Pancreas (tissue), 10 donors: ENCODE data around the gene ATXN1. TPM values are rescaled to one million over a fixed set of nuclear protein-coding genes. Genes with fewer than 3 reads are reported as not detected.

Experiments used
- ATAC-seq, 4 donors: fragments of 200-7000 bp; cut with Tn5 transposase; one replicate each; pipeline versions ENCODE4 v1.8.0 to v1.9.1; 2020; ENCODE audit warnings: mild to moderate bottlenecking in 4 of 4, moderate library complexity in 4 of 4
- DNase-seq, 6 donors: peaks; one replicate each; pipeline ENCODE4 v3.0.0-alpha.2; 2020
- FAIRE-seq: peaks from 2 replicates; lab custom pipeline; 2012; peaks lifted over from hg19 to GRCh38; lab: Jason Lieb, UNC
- H3K27ac ChIP-seq, 4 donors: fragments of 200-600 bp; sonication (generic); 1 replicate in 3 of 4; 2 replicates in 1 of 4; pipeline versions ENCODE4 v1.5.0 to v1.8.0; 2020
- H3K27me3 ChIP-seq, 4 donors: fragments of 200-600 bp; one replicate each; pipeline ENCODE4 v1.8.0; 2021
- H3K36me3 ChIP-seq, 3 donors: fragments of 200-600 bp; sonication (generic) in 1 of 3; one replicate each; pipeline versions ENCODE4 v1.5.0 to v1.8.0; 2020 to 2021
- H3K4me1 ChIP-seq, 3 donors: fragments of 200-600 bp; one replicate each; pipeline ENCODE4 v1.8.0; 2021
- H3K4me3 ChIP-seq, 4 donors: fragments of 200-600 bp; sonication (generic) in 2 of 4; one replicate each; pipeline versions ENCODE4 v1.5.0 to v1.8.0; 2020 to 2021
- H3K9me3 ChIP-seq, 4 donors: fragments of 200-600 bp; one replicate each; pipeline ENCODE4 v1.8.0; 2021
- WGBS, 2 donors: extraction: QIAGEN DNeasy Blood & Tissue Kit; methylation state at CpG; one replicate each; pipeline ENCODE4 v1.1.7; 2013; 5-methylcytosine and 5-hydroxymethylcytosine counted together
- intact Hi-C, 3 donors: fragments of 100-400 bp; cut with DNase I; formaldehyde crosslinking; loops; one replicate each; pipeline versions ENCODE4 v1.11.1 to v1.14.2; 2022
- polyA plus RNA-seq, 2 donors: library from polyadenylated mRNA; stranded (reverse); fragments of 200-250 nt; gene quantifications; one replicate each; pipeline ENCODE4 v1.2.3, GENCODE V29; 2013
- total RNA-seq, 6 donors: library from RNA; stranded (reverse); fragmentation: NEBNext Ultra II Directional in 4 of 6; extraction: Animal tissue kit (Norgen Biotek cat#: 25700) in 4 of 6; gene quantifications; one replicate each; pipeline versions ENCODE4 v1.2.1 to v1.2.4, GENCODE V29; 2021 to 2023
- TF ChIP-seq, protein P1 (sequence below), 4 donors: fragments of 200-600 bp; sonication (generic) in 3 of 4; IDR thresholded peaks; one replicate each; pipeline versions ENCODE4 v1.5.0 to v1.8.0; 2021; ENCODE audit warnings: antibody characterized with exemption in 4 of 4
- donor health status: healthy with polysubstance abuse.
- donor health status: DM: no; HTN: no; CAD: no; lungs with moderate emphysema.
- donor health status: DM: no; HTN: no; CAD: no.
- donor health status: control.
- donor health status: control.
- donor health status: Bipolar disorder and iron deficiency.
- donor health status: DM: yes; HTN: yes; CAD: no.
- donor health status: DM: no; HTN: no; CAD: no.
- donor health status: DM: no; HTN: no; CAD: no.
- donor health status: DM: yes; HTN: yes; CAD: no.

ATXN1 gene
- total and polyA plus RNA-seq, 8 donors, result 4.9 to 38.6 (median 20.5) TPM

DNA sequence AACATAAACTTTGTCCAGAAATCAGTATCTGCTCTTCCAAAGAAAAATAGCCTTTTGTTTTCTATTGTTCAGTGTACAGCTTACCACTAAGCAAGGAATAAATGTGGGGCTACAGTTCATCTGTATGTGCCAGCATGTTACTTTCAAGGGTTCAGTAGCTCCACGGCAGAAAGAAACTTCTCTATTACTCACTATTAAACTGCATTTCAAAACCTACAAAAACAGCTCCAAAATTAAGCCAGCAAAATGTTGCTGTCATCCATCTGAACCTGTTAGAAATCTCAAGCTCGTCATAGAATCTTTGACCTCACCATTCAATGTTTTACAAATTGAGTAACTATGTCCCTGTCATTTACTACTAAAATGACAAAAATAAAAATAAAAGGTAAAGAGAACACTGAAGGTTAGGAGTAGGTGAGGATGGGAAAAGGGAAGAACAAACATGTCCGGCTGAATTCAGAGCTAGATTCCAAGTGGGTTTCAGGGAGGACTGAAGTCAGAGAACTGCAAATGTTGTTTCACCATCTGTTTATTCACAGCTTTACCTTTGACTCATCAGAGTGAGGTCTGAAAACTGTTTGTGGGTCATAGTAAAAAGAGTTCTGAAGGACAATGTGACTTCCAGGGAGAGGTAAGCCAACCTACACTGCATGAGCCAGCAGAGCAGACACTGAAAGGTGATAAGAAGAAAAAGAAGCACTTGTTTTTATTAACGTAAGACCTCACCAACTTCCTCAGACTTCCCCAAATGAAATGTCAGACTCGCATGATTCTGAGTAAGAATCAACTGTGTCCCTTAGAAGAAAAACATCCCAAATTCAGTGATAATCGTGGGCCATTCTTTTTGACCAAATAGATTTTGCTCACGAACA, 62.0 kb downstream of the ATXN1 start:
- ATAC-seq (peak in 3 of 4 donors; percentile 47 to 67 (median 56)), DNase-seq (no peak), FAIRE-seq (no peak)
- Histone ChIP-seq H3K9me3 (no peaks in the 10 kb centered on the region), H3K27ac (peak overlapping the region in 2 of 4 donors; percentile 4 to 6), H3K4me1 (peaks cover 0 to 7% (median 4%) of the 10 kb centered on the region in 3 donors), H3K4me3 (no peak overlapping the region), H3K36me3 (no peaks in the 10 kb centered on the region), H3K27me3 (no peaks in the 10 kb centered on the region)
- intact Hi-C loops, result no loop called here
- TF ChIP-seq, protein P1, sequence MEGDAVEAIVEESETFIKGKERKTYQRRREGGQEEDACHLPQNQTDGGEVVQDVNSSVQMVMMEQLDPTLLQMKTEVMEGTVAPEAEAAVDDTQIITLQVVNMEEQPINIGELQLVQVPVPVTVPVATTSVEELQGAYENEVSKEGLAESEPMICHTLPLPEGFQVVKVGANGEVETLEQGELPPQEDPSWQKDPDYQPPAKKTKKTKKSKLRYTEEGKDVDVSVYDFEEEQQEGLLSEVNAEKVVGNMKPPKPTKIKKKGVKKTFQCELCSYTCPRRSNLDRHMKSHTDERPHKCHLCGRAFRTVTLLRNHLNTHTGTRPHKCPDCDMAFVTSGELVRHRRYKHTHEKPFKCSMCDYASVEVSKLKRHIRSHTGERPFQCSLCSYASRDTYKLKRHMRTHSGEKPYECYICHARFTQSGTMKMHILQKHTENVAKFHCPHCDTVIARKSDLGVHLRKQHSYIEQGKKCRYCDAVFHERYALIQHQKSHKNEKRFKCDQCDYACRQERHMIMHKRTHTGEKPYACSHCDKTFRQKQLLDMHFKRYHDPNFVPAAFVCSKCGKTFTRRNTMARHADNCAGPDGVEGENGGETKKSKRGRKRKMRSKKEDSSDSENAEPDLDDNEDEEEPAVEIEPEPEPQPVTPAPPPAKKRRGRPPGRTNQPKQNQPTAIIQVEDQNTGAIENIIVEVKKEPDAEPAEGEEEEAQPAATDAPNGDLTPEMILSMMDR (IDR thresholded peaks at IDR 0.05), result no peak
- 70 to 76% methylated on average over 7 of the region's 7 CpGs for WGBS, 2 donors

DNA sequence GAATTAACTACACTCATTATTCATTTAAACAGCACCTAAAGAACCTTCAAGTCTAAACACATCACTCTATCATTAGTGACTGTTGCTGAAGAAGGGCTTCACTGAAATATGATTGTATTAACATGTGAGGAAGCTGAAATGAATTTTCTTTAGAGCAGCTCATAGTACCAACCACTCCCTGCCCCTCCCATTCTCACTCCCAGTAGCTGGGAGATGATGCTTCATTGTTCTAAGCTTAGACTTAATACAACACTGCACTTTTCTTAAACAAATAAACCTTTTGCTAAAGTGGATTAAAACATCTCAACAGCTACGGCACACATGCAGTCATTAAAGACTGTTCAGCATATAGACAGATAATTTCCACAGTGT, 63.1 kb downstream of the ATXN1 start:
- no peaks in the 10 kb centered on the region for H3K9me3 ChIP-seq
- TF ChIP-seq, protein P1 (IDR thresholded peaks at IDR 0.05), result no peak
- H3K27me3 ChIP-seq, result no peaks in the 10 kb centered on the region
- FAIRE-seq (no peak), DNase-seq (no peak), ATAC-seq (peak in 1 of 4 donors; percentile 27)
- H3K4me1 ChIP-seq, result peaks cover 0 to 7% (median 4%) of the 10 kb centered on the region in 3 donors
- 68 to 75% methylated on average over 1 of the region's 1 CpG for WGBS, 2 donors
- intact Hi-C loops, result no loop called here
- H3K4me3 ChIP-seq, result no peak overlapping the region
- no peaks in the 10 kb centered on the region for H3K36me3 ChIP-seq
- no peak overlapping the region for H3K27ac ChIP-seq

DNA sequence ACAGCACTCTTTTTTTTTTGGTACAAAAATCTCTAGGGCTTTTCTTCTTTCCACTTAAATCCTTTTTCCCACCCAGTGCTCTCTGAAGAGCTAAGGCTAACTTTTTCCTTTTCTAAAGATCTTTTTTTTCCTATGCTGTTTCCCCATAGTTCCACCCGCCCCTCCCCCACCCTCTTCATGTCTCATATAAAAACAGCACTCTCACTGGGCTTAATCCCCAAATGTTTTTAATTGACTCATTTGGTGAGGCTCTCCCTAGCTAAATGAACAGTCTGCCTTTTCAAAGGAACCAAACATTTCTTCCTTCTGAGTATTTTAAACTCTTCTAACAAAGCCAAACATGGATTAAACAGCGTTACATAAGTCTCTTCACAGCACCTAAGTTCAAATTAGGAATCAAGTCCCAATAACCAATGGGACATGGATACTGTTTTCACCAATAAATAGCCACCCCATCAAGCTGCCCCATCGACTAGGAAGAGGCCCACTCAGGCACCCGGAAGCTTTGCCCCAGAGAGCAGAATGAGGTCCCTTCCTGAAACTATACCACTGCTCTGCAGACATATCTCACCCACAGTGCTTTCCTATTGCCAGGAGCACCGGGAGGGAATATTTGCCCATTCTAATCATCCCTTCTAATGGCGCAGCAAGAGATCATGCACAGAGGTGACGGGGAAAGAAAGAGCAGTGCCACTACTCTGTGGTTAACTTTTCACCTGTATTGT, 63.7 kb downstream of the ATXN1 start:
- no peak for FAIRE-seq
- WGBS, 2 donors, result 78 to 79% methylated on average over 7 of the region's 7 CpGs
- DNase-seq, result no peak

DNA sequence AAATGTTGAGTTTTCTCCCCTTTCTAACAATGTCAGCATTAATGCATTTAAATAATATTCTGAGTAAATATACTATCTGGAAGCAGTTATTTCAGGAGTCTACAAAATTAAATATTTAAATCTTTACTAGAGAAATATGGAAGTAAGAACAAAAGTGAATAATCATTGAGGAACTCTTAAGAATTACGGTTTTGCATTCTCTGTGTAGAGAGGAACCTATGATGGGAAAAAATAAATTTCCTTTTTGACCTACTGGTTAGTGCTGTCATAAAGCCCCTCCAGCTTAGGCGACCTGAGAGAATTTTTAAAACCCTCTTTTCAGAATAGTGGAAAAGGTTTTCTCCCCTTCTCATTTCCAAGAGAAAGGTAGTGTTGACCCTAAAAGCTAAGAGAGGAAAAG, 64.8 kb downstream of the ATXN1 start:
- 93 to 95% methylated on average over 2 of the region's 2 CpGs for WGBS, 2 donors
- FAIRE-seq, result no peak

More for the DNA sequence above, 63.7 kb downstream of the ATXN1 start:
- Histone ChIP-seq H3K9me3 (no peaks in the 10 kb centered on the region), H3K27me3 (no peaks in the 10 kb centered on the region), H3K4me3 (no peak overlapping the region), H3K4me1 (peaks cover 0 to 7% (median 4%) of the 10 kb centered on the region in 3 donors), H3K36me3 (no peaks in the 10 kb centered on the region), H3K27ac (no peak overlapping the region)
- TF ChIP-seq, protein P1 (IDR thresholded peaks at IDR 0.05), result no peak
- ATAC-seq, result no peak
- intact Hi-C loops, result no loop called here

More for the DNA sequence above, 64.8 kb downstream of the ATXN1 start:
- H3K9me3 ChIP-seq, result no peaks in the 10 kb centered on the region
- DNase-seq, result no peak
- intact Hi-C loops, result no loop called here
- no peak overlapping the region for H3K4me3 ChIP-seq
- ATAC-seq, result no peak
- peaks cover 0 to 7% (median 4%) of the 10 kb centered on the region in 3 donors for H3K4me1 ChIP-seq
- H3K36me3 ChIP-seq, result no peaks in the 10 kb centered on the region
- no peak overlapping the region for H3K27ac ChIP-seq
- TF ChIP-seq, protein P1 (IDR thresholded peaks at IDR 0.05), result no peak
- no peaks in the 10 kb centered on the region for H3K27me3 ChIP-seq
